SK-N-SH (cell line): Measurements from ENCODE around the gene KIAA1586. TPM values are rescaled to one million over a fixed set of nuclear protein-coding genes. Genes with fewer than 3 reads are reported as not detected.

Experiments
- CTCF ChIA-PET: fragments of 300-600, 350-600 bp; formaldehyde crosslinking; extraction: SDS; loops from one replicate; lab custom pipeline; 2021; lab: Yijun Ruan, JAX
- POLR2A ChIA-PET: fragments of 350-600 bp; sonication (Branson Sonifier 250); formaldehyde crosslinking; extraction: SDS; loops from one replicate; lab custom pipeline; 2020; ENCODE audit warnings: antibody characterized with exemption, inconsistent platforms; lab: Yijun Ruan, JAX
- DNase-seq: peaks from one replicate; pipeline ENCODE4 v3.0.0; 2012
- H2AFZ ChIP-seq: fragments of 200-600 bp; sonication (generic); 2 replicates; pipeline ENCODE4 v1.8.1; 2016; ENCODE audit warnings: antibody characterized with exemption, mild to moderate bottlenecking, low read depth
- H3F3A ChIP-seq: fragments of 200-600 bp; sonication (generic); replicated peaks from 2 replicates; pipeline ENCODE3; 2016; ENCODE audit warnings: antibody characterized with exemption, mild to moderate bottlenecking; ENCODE audit not compliant: insufficient read depth
- H3K27ac ChIP-seq, 2 experiments: fragments of 200-500 bp in 1 of 2; fragments of 200-600 bp in 1 of 2; sonication (Bioruptor generic) in 1 of 2; sonication (generic), shearing (Covaris generic) in 1 of 2; 2 replicates each; pipeline versions ENCODE4 v1.5.1 to v1.6.1; 2014 to 2016; ENCODE audit warnings: low read depth in 2 of 2, inconsistent platforms in 1 of 2, low read length in 1 of 2, mild to moderate bottlenecking in 1 of 2, mixed read lengths in 1 of 2
- H3K27me3 ChIP-seq: fragments of 200-600 bp; sonication (generic), shearing (Covaris generic); 2 replicates; pipeline ENCODE4 v1.6.1; 2016; ENCODE audit warnings: mixed run types; ENCODE audit not compliant: insufficient read depth
- H3K36me3 ChIP-seq, 2 experiments: fragments of 200-500 bp in 1 of 2; fragments of 200-600 bp in 1 of 2; sonication (Bioruptor generic) in 1 of 2; sonication (generic) in 1 of 2; replicated peaks in 1 of 2; 2 replicates each; pipeline versions ENCODE3 to v1.5.1; 2014 to 2016; ENCODE audit warnings: low read length in 1 of 2, mild to moderate bottlenecking in 1 of 2; ENCODE audit not compliant: insufficient read depth in 2 of 2, control insufficient read depth in 1 of 2
- H3K4me1 ChIP-seq, 2 experiments: fragments of 200-500 bp in 1 of 2; fragments of 200-600 bp in 1 of 2; sonication (Bioruptor generic) in 1 of 2; sonication (generic), shearing (Covaris generic) in 1 of 2; 2 replicates each; pipeline versions ENCODE4 v1.5.1 to v1.6.1; 2014 to 2016; ENCODE audit warnings: low read depth in 1 of 2, low read length in 1 of 2, mixed run types in 1 of 2; ENCODE audit not compliant: insufficient read depth in 2 of 2, control insufficient read depth in 1 of 2
- H3K4me2 ChIP-seq: fragments of 200-600 bp; sonication (generic), shearing (Covaris generic); 2 replicates; pipeline ENCODE4 v1.6.1; 2017; ENCODE audit warnings: mixed run types
- H3K4me3 ChIP-seq, 2 experiments: fragments of 200-500 bp in 1 of 2; fragments of 200-600 bp in 1 of 2; sonication (Bioruptor generic) in 1 of 2; sonication (generic), shearing (Covaris generic) in 1 of 2; 2 replicates each; pipeline versions ENCODE4 v1.5.1 to v1.8.1; 2014 to 2016; ENCODE audit warnings: low read depth in 2 of 2, inconsistent platforms in 1 of 2, low read length in 1 of 2, mild to moderate bottlenecking in 1 of 2, mixed read lengths in 1 of 2, moderate library complexity in 1 of 2
- H3K79me2 ChIP-seq: fragments of 200-600 bp; sonication (generic); 2 replicates; pipeline ENCODE4 v1.8.1; 2017; ENCODE audit warnings: mild to moderate bottlenecking; ENCODE audit not compliant: insufficient read depth
- H3K9ac ChIP-seq: fragments of 200-600 bp; sonication (generic); 2 replicates; pipeline ENCODE4 v1.6.1; 2017; ENCODE audit warnings: mixed run types
- H3K9me2 ChIP-seq: fragments of 200-600 bp; sonication (generic); 2 replicates; pipeline ENCODE4 v1.6.1; 2017; ENCODE audit warnings: mixed run types
- H3K9me3 ChIP-seq: fragments of 200-600 bp; sonication (generic); 2 replicates; pipeline ENCODE4 v1.6.1; 2017; ENCODE audit warnings: mixed run types, mild to moderate bottlenecking, moderate library complexity
- H4K20me1 ChIP-seq: fragments of 200-600 bp; sonication (generic); 2 replicates; pipeline ENCODE4 v1.6.1; 2017; ENCODE audit warnings: mild to moderate bottlenecking, mixed run types; ENCODE audit not compliant: insufficient read depth
- ELF1 ChIP-seq: IDR thresholded peaks from 2 replicates; pipeline ENCODE4 v1.4.0; 2012
- EZH2phosphoT487 ChIP-seq: fragments of 200-600 bp; sonication (generic); IDR thresholded peaks from 2 replicates; pipeline ENCODE4 v1.6.1; 2017; ENCODE audit warnings: low read depth, mixed run types, mild to moderate bottlenecking, antibody characterized with exemption, moderate library complexity, borderline replicate concordance
- FOXJ3 ChIP-seq: sonication (generic); formaldehyde crosslinking; IDR thresholded peaks from 2 replicates; pipeline ENCODE4 v1.5.1; 2020; ENCODE audit warnings: mild to moderate bottlenecking, missing genetic modification reagents
- GATA2 ChIP-seq: sonication (generic); formaldehyde crosslinking; IDR thresholded peaks from 2 replicates; pipeline ENCODE4 v1.5.0; 2020; ENCODE audit warnings: mild to moderate bottlenecking, missing genetic modification reagents
- MXI1 ChIP-seq: IDR thresholded peaks from 2 replicates; pipeline ENCODE4 v1.6.1; 2012; ENCODE audit warnings: mild to moderate bottlenecking, low read depth, low read length, improper control_type of control experiment
- RCOR1 ChIP-seq: fragments of 150-350 bp; IDR thresholded peaks from 2 replicates; pipeline ENCODE4 v1.6.1; 2017; ENCODE audit warnings: antibody characterized with exemption, low read length
- SMC3 ChIP-seq: IDR thresholded peaks from 2 replicates; pipeline ENCODE4 v1.6.1; 2012; ENCODE audit warnings: low read depth, low read length, improper control_type of control experiment
- YY1 ChIP-seq: IDR thresholded peaks from 2 replicates; pipeline ENCODE4 v1.4.0; 2012; ENCODE audit warnings: low read depth, mild to moderate bottlenecking
- WGBS: methylation state at CpG from one replicate; pipeline ENCODE4 v1.1.6; 2017; ENCODE audit warnings: low lambda C conversion rate; 5-methylcytosine and 5-hydroxymethylcytosine counted together
- polyA plus RNA-seq, 3 experiments: library from polyadenylated mRNA; depleted of rRNA; stranded (reverse); fragments of >200 nt; gene quantifications; 2 replicates each; pipeline ENCODE4 v1.2.3, GENCODE V29; 2012
- small RNA-seq, 7 experiments: library from RNA; depleted of rRNA; stranded (forward); fragments of <200 nt; gene quantifications; one replicate each; pipeline ENCODE3, GENCODE V24; 2012

The KIAA1586 gene
- polyA plus RNA-seq, 1 of the 3 experiments (the other 2 are of a cell fraction): 3.2 TPM

DNA sequence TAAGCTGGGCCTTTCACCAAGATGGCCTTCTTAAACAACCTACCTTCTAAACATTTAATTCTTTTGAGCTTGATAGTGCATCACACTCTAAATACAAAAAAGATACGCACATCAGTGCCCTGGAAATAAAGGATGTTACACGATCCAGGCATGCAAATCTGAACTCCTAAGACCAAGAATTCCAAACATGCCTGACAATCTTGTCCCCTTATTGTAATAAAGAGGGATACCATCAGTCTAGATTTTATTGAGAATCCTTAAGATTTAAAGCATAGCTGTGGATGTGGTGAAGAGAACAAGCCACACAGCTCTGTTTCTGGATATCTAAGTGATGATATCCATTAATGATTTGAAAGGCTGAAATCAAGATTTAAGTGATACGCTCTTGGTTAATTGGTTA lies 56.5 kb downstream of the KIAA1586 start:
- Histone ChIP-seq H3K4me1 (no peaks in the 10 kb centered on the region), H3K4me2 (no peak overlapping the region), H3K4me3 (no peak overlapping the region), H3K36me3 (peaks cover 87 to 90% of the 10 kb centered on the region in 2 experiments), H3K9me3 (no peaks in the 10 kb centered on the region), H3K27me3 (no peaks in the 10 kb centered on the region), H3K27ac (no peak overlapping the region; a peak in 1 of 4 replicates), H3K9ac (no peak overlapping the region), H3F3A (peaks cover 3% of the 10 kb centered on the region), H2AFZ (no peak overlapping the region), H3K9me2 (no peaks in the 10 kb centered on the region), H3K79me2 (peaks cover 100% of the 10 kb centered on the region), H4K20me1 (peaks cover 11% of the 10 kb centered on the region)
- no peak for TF ChIP-seq SMC3
- TF ChIP-seq YY1: no peak
- no peak for TF ChIP-seq EZH2phosphoT487
- no peak for TF ChIP-seq MXI1
- TF ChIP-seq GATA2 (CRISPR knock-in tag): no peak
- TF ChIP-seq ELF1: no peak
- DNase-seq: no peak
- 96% methylated on average over 3 of the region's 3 CpGs for WGBS
- POLR2A ChIA-PET: no interaction called here
- CTCF ChIA-PET: interaction anchor here (1.2 to 1.3 kb wide), 2 partner anchors 11 to 200 kb away, joined by 3 to 4 read pairs; no protein-coding TSS in a partner anchor

DNA sequence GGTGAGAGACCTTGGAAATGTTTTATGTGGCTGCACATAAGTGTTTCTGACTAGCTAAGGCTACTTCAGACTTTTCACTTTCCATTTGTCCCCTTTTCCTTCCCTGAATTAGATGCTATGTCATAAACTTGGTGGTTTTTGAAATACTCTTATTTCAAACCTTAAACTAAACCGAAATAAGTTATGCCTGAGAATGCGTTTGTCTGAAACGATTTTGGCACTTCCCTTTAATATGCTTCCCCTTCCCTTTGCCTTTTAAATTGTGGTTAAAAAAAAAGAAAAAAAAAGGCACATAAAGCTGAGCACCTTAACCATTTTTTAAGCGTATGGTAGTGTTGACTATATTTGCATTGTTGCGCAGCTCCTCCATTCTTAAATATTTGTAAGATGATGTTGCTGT lies 57.8 kb downstream of the KIAA1586 start:
- Histone ChIP-seq H4K20me1 (peaks cover 5% of the 10 kb centered on the region), H3K4me3 (no peak overlapping the region), H3K36me3 (peaks cover 85 to 89% of the 10 kb centered on the region in 2 experiments), H3K27ac (no peak overlapping the region), H3K9me3 (no peaks in the 10 kb centered on the region), H3K27me3 (no peaks in the 10 kb centered on the region), H3K4me1 (no peaks in the 10 kb centered on the region), H3F3A (peaks cover 3% of the 10 kb centered on the region), H2AFZ (no peak overlapping the region), H3K9ac (no peak overlapping the region), H3K9me2 (no peaks in the 10 kb centered on the region), H3K4me2 (no peak overlapping the region), H3K79me2 (peaks cover 100% of the 10 kb centered on the region)
- no peak for DNase-seq
- 87% methylated on average over 5 of the region's 5 CpGs for WGBS
- no peak for TF ChIP-seq RCOR1
- no peak for TF ChIP-seq MXI1
- no peak for TF ChIP-seq FOXJ3
- ChIA-PET POLR2A (no interaction called here), CTCF (no interaction called here)

Small RNA genes lying within 50 kb of the gene (small RNA-seq; reads per million reads assigned to genes)
- gene FTH1P15: 0 reads per million in 7 experiments

Other genes starting within 250 kb of the KIAA1586 start
- gene BEND6, start 91.6 kb upstream of the KIAA1586 start, polyA plus RNA-seq (2012; rRNA removed): 6.9 and 9.2 TPM in 2 replicates
- 8.5 and 11.1 TPM in 2 replicates for gene ZNF451, start 43.5 kb downstream of the KIAA1586 start, polyA plus RNA-seq (2012; rRNA removed)
- gene BAG2, start 125.6 kb downstream of the KIAA1586 start, polyA plus RNA-seq (2012; rRNA removed): 5.3 and 7.7 TPM in 2 replicates
- 6.6 and 11.3 TPM in 2 replicates for gene RAB23, start 175.6 kb downstream of the KIAA1586 start, polyA plus RNA-seq (2012; rRNA removed)